Activated CD4-positive, alpha-beta memory T cell treated with anti-CD3 and anti-CD28 coated beads, Interleukin-2, amount 10 ng/mL, durations not matched to agents 7 days and 5 days (primary cell): ENCODE data around the gene ARHGEF40. TPM values are rescaled to one million over a fixed set of nuclear protein-coding genes. Genes with fewer than 3 reads are reported as not detected.

Experiments
- CTCF ChIA-PET: fragments of 350-600 bp; sonication (Branson Sonifier 250); formaldehyde crosslinking; loops from one replicate; lab custom pipeline; 2021; ENCODE audit warnings: antibody characterized with exemption, inconsistent platforms; lab: Charles Lee
- POLR2A ChIA-PET: fragments of 350-600 bp; sonication (Branson Sonifier 250); formaldehyde crosslinking; loops from one replicate; lab custom pipeline; 2021; ENCODE audit warnings: antibody characterized with exemption; lab: Charles Lee
- DNase-seq: peaks from one replicate; pipeline ENCODE4 v3.0.0-alpha.2; 2020
- H3K27ac Mint-ChIP-seq: one replicate; pipeline ENCODE4 v1.8.0; 2021; ENCODE audit warnings: mild to moderate bottlenecking, mixed read lengths
- H3K27me3 Mint-ChIP-seq: one replicate; pipeline ENCODE4 v1.8.0; 2021; ENCODE audit warnings: mixed read lengths
- H3K36me3 Mint-ChIP-seq: one replicate; pipeline ENCODE4 v1.8.0; 2021; ENCODE audit warnings: low read depth, mixed read lengths
- H3K4me1 Mint-ChIP-seq: one replicate; pipeline ENCODE4 v1.8.0; 2021; ENCODE audit warnings: mixed read lengths
- H3K4me3 Mint-ChIP-seq: one replicate; pipeline ENCODE4 v1.8.0; 2021; ENCODE audit warnings: mild to moderate bottlenecking, mixed read lengths
- H3K9me3 Mint-ChIP-seq: one replicate; pipeline ENCODE4 v1.8.0; 2021; ENCODE audit warnings: mixed read lengths
- total RNA-seq, 2 experiments: library from RNA; stranded (reverse); gene quantifications; one replicate each; pipeline ENCODE4 v1.2.3, GENCODE V29; 2021

Gene ARHGEF40
- total RNA-seq, 2 experiments from 2014 or later = 0.18 to 0.28 TPM

GRCh38 chr14:21107283-21107800 lies 37.2 kb downstream of the ARHGEF40 start:
- Mint-ChIP-seq H3K27me3 (no peaks in the 10 kb centered on the region), H3K4me1 (peaks cover 40% of the 10 kb centered on the region), H3K9me3 (no peaks in the 10 kb centered on the region), H3K36me3 (no peaks in the 10 kb centered on the region), H3K4me3 (no peak overlapping the region), H3K27ac (no peak overlapping the region)
- ChIA-PET POLR2A (no interaction called here), CTCF (interaction anchor here (2.1 to 10.3 kb wide), 3 partner anchors 13 to 91 kb away, joined by 8 to 159 read pairs (median 137); no protein-coding TSS in a partner anchor)
- no peak for DNase-seq

GRCh38 chr14:21108791-21109190 lies 38.7 kb downstream of the ARHGEF40 start:
- Mint-ChIP-seq H3K4me3 (no peak overlapping the region), H3K27me3 (no peaks in the 10 kb centered on the region)

GRCh38 chr14:21109377-21110138 lies 39.5 kb downstream of the ARHGEF40 start:
- Mint-ChIP-seq H3K9me3 (no peaks in the 10 kb centered on the region), H3K27ac (no peak overlapping the region), H3K36me3 (no peaks in the 10 kb centered on the region), H3K27me3 (no peaks in the 10 kb centered on the region), H3K4me3 (no peak overlapping the region), H3K4me1 (peaks cover 34% of the 10 kb centered on the region)
- ChIA-PET CTCF (interaction anchor here (1.0 to 10.3 kb wide), 7 partner anchors 14 to 94 kb away, joined by 3 to 137 read pairs (median 6); no protein-coding TSS in a partner anchor), POLR2A (no interaction called here)
- no peak for DNase-seq

More at GRCh38 chr14:21108791-21109190, 38.7 kb downstream of the ARHGEF40 start:
- H3K27ac Mint-ChIP-seq = no peak overlapping the region
- POLR2A ChIA-PET = no interaction called here
- H3K4me1 Mint-ChIP-seq = peaks cover 35% of the 10 kb centered on the region
- H3K9me3 Mint-ChIP-seq = no peaks in the 10 kb centered on the region
- DNase-seq = no peak
- H3K36me3 Mint-ChIP-seq = no peaks in the 10 kb centered on the region
- CTCF ChIA-PET = interaction anchor here (1.0 to 10.3 kb wide), 8 partner anchors 16 to 137 kb away, joined by 3 to 137 read pairs (median 4); no protein-coding TSS in a partner anchor

GRCh38 chr14:21112255-21112654 lies 42.2 kb downstream of the ARHGEF40 start:
- Mint-ChIP-seq H3K4me3 (no peak overlapping the region), H3K27ac (no peak overlapping the region), H3K4me1 (peaks cover 23% of the 10 kb centered on the region), H3K9me3 (no peaks in the 10 kb centered on the region), H3K27me3 (no peaks in the 10 kb centered on the region), H3K36me3 (no peaks in the 10 kb centered on the region)
- ChIA-PET CTCF (no interaction called here), POLR2A (interaction anchor here (2.9 kb wide), 1 partner anchor 9 kb away, joined by 8 read pairs; no protein-coding TSS in a partner anchor)
- DNase-seq = no peak

- POLR2A ChIA-PET = interaction anchor here (1.0 to 2.9 kb wide), 2 partner anchors 9 to 10 kb away, joined by 3 to 8 read pairs; no protein-coding TSS in a partner anchor
- DNase-seq = no peak
- Mint-ChIP-seq H3K4me1 (peaks cover 23% of the 10 kb centered on the region), H3K27ac (no peak overlapping the region), H3K9me3 (no peaks in the 10 kb centered on the region), H3K27me3 (peaks cover 3% of the 10 kb centered on the region), H3K36me3 (no peaks in the 10 kb centered on the region), H3K4me3 (no peak overlapping the region)
- CTCF ChIA-PET = interaction anchor here (2.3 kb wide), 1 partner anchor 9 kb away, joined by 9 read pairs; no protein-coding TSS in a partner anchor
Observed at GRCh38 chr14:21113369-21113768, 43.3 kb downstream of the ARHGEF40 start.

- ChIA-PET POLR2A (no interaction called here), CTCF (no interaction called here)
- Mint-ChIP-seq H3K27me3 (peaks cover 7% of the 10 kb centered on the region), H3K4me3 (no peak overlapping the region), H3K36me3 (no peaks in the 10 kb centered on the region), H3K9me3 (no peaks in the 10 kb centered on the region), H3K4me1 (peaks cover 11% of the 10 kb centered on the region), H3K27ac (no peak overlapping the region)
- no peak for DNase-seq
Observed at GRCh38 chr14:21118933-21119332, 48.8 kb downstream of the ARHGEF40 start.

- peaks cover 11% of the 10 kb centered on the region for H3K4me1 Mint-ChIP-seq
- H3K27me3 Mint-ChIP-seq = peaks cover 9% of the 10 kb centered on the region
- POLR2A ChIA-PET = no interaction called here
- no peak overlapping the region for H3K27ac Mint-ChIP-seq
- DNase-seq = no peak
- no peak overlapping the region for H3K4me3 Mint-ChIP-seq
- H3K36me3 Mint-ChIP-seq = peaks cover 3% of the 10 kb centered on the region
- peaks cover 2% of the 10 kb centered on the region for H3K9me3 Mint-ChIP-seq
- CTCF ChIA-PET = no interaction called here
Observed at GRCh38 chr14:21120686-21121085, 50.6 kb downstream of the ARHGEF40 start.

GRCh38 chr14:21121122-21121521 lies 51.0 kb downstream of the ARHGEF40 start:
- Mint-ChIP-seq H3K9me3 (peaks cover 2% of the 10 kb centered on the region), H3K36me3 (peaks cover 3% of the 10 kb centered on the region), H3K27ac (no peak overlapping the region), H3K27me3 (peaks cover 13% of the 10 kb centered on the region), H3K4me1 (peaks cover 11% of the 10 kb centered on the region), H3K4me3 (no peak overlapping the region)
- ChIA-PET POLR2A (no interaction called here), CTCF (no interaction called here)
- no peak for DNase-seq

GRCh38 chr14:21123429-21123828 lies 53.3 kb downstream of the ARHGEF40 start:
- CTCF ChIA-PET = interaction anchor here (1.2 to 3.4 kb wide), 5 partner anchors 13 to 108 kb away, joined by 3 to 13 read pairs (median 5); no protein-coding TSS in a partner anchor
- H3K27ac Mint-ChIP-seq = no peak overlapping the region
- H3K9me3 Mint-ChIP-seq = peaks cover 2% of the 10 kb centered on the region

GRCh38 chr14:21133901-21134300 lies 63.8 kb downstream of the ARHGEF40 start:
- ChIA-PET POLR2A (no interaction called here), CTCF (interaction anchor here (1.0 kb wide), 1 partner anchor 119 kb away, joined by 3 read pairs; no protein-coding TSS in a partner anchor)
- H3K4me1 Mint-ChIP-seq = no peaks in the 10 kb centered on the region
- no peak overlapping the region for H3K4me3 Mint-ChIP-seq
- peaks cover 7% of the 10 kb centered on the region for H3K27me3 Mint-ChIP-seq
- no peak overlapping the region for H3K27ac Mint-ChIP-seq
- DNase-seq = no peak
- no peaks in the 10 kb centered on the region for H3K9me3 Mint-ChIP-seq
- H3K36me3 Mint-ChIP-seq = no peaks in the 10 kb centered on the region

More at GRCh38 chr14:21123429-21123828, 53.3 kb downstream of the ARHGEF40 start:
- no peak for DNase-seq
- Mint-ChIP-seq H3K36me3 (peaks cover 3% of the 10 kb centered on the region), H3K4me1 (peaks cover 11% of the 10 kb centered on the region), H3K4me3 (no peak overlapping the region), H3K27me3 (peaks cover 27% of the 10 kb centered on the region)
- POLR2A ChIA-PET = no interaction called here

- no peaks in the 10 kb centered on the region for H3K4me1 Mint-ChIP-seq
- CTCF ChIA-PET = interaction anchor here (0.8 to 3.8 kb wide), 7 partner anchors 9 to 121 kb away, joined by 3 to 13 read pairs (median 4); no protein-coding TSS in a partner anchor
Observed at GRCh38 chr14:21136024-21136423, 65.9 kb downstream of the ARHGEF40 start.

More at GRCh38 chr14:21136024-21136423, 65.9 kb downstream of the ARHGEF40 start:
- Mint-ChIP-seq H3K4me3 (no peak overlapping the region), H3K27ac (no peak overlapping the region), H3K27me3 (peaks cover 4% of the 10 kb centered on the region), H3K9me3 (no peaks in the 10 kb centered on the region), H3K36me3 (no peaks in the 10 kb centered on the region)
- no peak for DNase-seq
- POLR2A ChIA-PET = no interaction called here
